Stimulated activated memory B cell treated with anti-CD40 and anti-IgM and Interleukin-4, amounts not matched to agents 10 μg/mL and 1 μg/mL and 100 μg/mL, for 72 hours (primary cell): Measurements from ENCODE around the gene B4GALT2.

Experiments
- ATAC-seq: fragments of 150-1000 bp; cut with Tn5 transposase; 2 replicates; pipeline ENCODE4 v1.10.0; 2021
- H3K27ac Mint-ChIP-seq: one replicate; pipeline ENCODE4 v1.8.0; 2022; ENCODE audit warnings: mild to moderate bottlenecking, mixed read lengths
- H3K27me3 Mint-ChIP-seq: one replicate; pipeline ENCODE4 v1.8.0; 2022; ENCODE audit warnings: mixed read lengths
- H3K36me3 Mint-ChIP-seq: one replicate; pipeline ENCODE4 v1.8.0; 2022; ENCODE audit warnings: mixed read lengths
- H3K4me1 Mint-ChIP-seq: one replicate; pipeline ENCODE4 v1.8.0; 2022; ENCODE audit warnings: mixed read lengths
- H3K4me3 Mint-ChIP-seq: one replicate; pipeline ENCODE4 v1.8.0; 2022; ENCODE audit warnings: mild to moderate bottlenecking, moderate library complexity, mixed read lengths
- H3K9me3 Mint-ChIP-seq: one replicate; pipeline ENCODE4 v1.8.0; 2022; ENCODE audit warnings: mixed read lengths

Gene B4GALT2

GRCh38 chr1:43983253-43983899, 4.4 kb downstream of the B4GALT2 start:
- H3K36me3 Mint-ChIP-seq: peaks cover 26% of the 10 kb centered on the region
- H3K27ac Mint-ChIP-seq: no peak overlapping the region
- H3K4me3 Mint-ChIP-seq: no peak overlapping the region
- H3K27me3 Mint-ChIP-seq: no peaks in the 10 kb centered on the region
- H3K4me1 Mint-ChIP-seq: peaks cover 17% of the 10 kb centered on the region
- H3K9me3 Mint-ChIP-seq: no peaks in the 10 kb centered on the region
- ATAC-seq: no peak

DNA sequence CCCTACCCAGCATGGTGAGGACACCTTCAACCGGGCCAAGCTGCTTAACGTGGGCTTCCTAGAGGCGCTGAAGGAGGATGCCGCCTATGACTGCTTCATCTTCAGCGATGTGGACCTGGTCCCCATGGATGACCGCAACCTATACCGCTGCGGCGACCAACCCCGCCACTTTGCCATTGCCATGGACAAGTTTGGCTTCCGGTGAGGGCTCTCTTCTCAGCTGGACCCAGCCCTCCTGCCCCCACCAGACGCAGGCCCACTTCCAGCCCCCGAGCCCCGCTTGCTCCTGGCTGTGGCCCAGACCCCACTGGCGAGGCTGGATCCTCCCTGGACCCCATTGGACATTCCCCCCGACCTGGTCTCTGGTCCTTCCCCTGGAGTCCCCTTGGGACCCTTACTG, 5.8 kb downstream of the B4GALT2 start:
- Mint-ChIP-seq H3K9me3 (no peaks in the 10 kb centered on the region), H3K36me3 (peaks cover 26% of the 10 kb centered on the region)
- ATAC-seq: no peak

DNA sequence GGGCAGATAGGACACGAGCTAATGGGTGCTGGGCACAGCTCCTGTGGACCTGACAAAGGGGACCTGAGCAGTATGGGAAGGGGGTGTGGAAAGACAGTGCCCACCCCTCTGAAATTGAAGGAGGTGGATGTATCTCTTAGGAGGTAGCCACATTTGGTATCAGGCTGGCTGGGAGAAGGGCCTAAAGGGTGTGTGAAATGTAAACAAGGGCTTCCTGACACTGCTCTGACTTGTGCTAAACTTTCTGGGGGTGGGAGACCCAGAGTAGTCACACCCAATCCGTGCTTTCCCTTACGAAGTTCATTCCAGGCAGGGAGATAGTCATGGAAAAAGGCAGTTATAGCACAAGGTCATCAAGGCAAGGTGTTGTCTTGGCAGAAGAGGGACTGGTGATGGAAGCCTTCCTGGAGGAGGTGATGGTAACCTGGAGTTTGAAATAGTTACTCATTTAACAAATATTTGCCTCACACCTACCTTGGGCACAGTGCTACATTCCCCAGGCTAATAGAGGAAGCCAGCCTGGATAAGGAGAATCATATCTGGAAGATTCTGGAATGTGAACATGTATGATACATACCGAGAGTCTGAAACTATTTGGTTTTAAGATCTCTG, 7.1 kb downstream of the B4GALT2 start:
- Mint-ChIP-seq H3K9me3 (no peaks in the 10 kb centered on the region), H3K4me3 (no peak overlapping the region), H3K27ac (no peak overlapping the region), H3K4me1 (peaks cover 3% of the 10 kb centered on the region), H3K36me3 (peaks cover 26% of the 10 kb centered on the region), H3K27me3 (no peaks in the 10 kb centered on the region)
- no peak for ATAC-seq

More for the DNA sequence above, 5.8 kb downstream of the B4GALT2 start:
- Mint-ChIP-seq H3K27ac (no peak overlapping the region), H3K4me3 (no peak overlapping the region), H3K4me1 (peaks cover 10% of the 10 kb centered on the region), H3K27me3 (no peaks in the 10 kb centered on the region)

DNA sequence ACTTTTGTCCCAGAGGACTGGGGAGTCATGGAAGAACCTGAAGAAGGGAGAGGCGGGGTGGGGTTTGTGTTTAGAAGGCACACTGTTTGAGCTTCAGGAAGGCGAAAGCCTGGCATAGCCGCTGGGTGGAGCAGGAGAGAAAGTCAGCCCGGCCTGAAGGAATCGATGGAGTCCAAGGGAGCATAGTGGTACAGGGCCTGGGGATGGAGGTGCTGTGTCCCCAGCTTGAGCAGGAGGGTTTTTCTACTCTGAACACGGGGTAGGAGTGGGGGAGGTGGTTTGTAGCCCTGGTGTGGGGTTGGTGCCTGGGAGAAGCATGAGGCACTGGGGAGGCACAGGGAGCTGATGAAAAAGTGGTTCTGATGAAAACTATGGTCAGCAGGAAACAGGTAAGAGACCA, 7.7 kb downstream of the B4GALT2 start:
- Mint-ChIP-seq H3K36me3 (peaks cover 26% of the 10 kb centered on the region), H3K4me3 (no peak overlapping the region), H3K4me1 (peaks cover 10% of the 10 kb centered on the region), H3K27ac (no peak overlapping the region), H3K27me3 (no peaks in the 10 kb centered on the region), H3K9me3 (no peaks in the 10 kb centered on the region)
- ATAC-seq: no peak

DNA sequence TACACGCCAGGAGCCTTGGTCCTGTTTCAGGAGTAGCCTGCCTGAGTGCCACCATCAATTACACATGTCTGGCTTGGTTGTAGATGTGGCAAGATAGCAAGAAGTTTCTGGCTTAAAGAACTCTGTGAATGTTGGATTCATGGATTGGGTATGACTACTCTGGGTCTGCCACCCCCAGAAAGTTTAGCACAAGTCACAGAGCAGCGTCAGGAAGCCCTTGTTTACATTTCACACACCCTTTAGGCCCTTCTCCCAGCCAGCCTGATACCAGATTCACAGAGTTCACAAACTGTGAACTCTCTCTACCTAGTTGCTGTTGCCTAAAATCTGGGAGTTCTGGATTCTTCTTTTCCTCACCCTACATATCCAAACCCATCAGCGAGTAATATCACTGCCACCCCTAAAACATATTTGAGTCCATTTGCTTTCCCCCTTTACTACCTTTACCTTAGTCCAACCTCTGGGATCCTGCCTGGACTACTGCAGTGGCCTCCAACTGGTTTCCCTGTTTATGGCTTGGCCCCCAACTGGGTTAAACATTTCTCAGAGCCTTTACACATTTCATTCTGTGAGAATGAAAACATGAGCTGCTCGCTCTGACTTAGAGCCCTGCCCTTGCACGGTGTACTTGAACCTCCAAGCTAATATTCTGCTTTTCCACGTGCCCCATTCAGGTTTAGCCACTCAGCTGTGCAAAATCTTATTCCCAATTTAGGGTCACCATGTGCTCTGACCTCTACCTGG, 8.3 kb downstream of the B4GALT2 start:
- Mint-ChIP-seq H3K36me3 (peaks cover 25% of the 10 kb centered on the region), H3K27me3 (no peaks in the 10 kb centered on the region), H3K4me3 (no peak overlapping the region), H3K4me1 (peaks cover 16% of the 10 kb centered on the region), H3K27ac (no peak overlapping the region), H3K9me3 (no peaks in the 10 kb centered on the region)
- ATAC-seq: no peak

- no peaks in the 10 kb centered on the region for H3K27me3 Mint-ChIP-seq
- no peak for ATAC-seq
- H3K4me1 Mint-ChIP-seq: peaks cover 41% of the 10 kb centered on the region
- no peaks in the 10 kb centered on the region for H3K9me3 Mint-ChIP-seq
- peaks cover 4% of the 10 kb centered on the region for H3K36me3 Mint-ChIP-seq
- H3K4me3 Mint-ChIP-seq: peak overlapping the region; percentile 97
- peak overlapping the region; percentile 73 for H3K27ac Mint-ChIP-seq
Observed at GRCh38 chr1:43990271-43991199, 11.5 kb downstream of the B4GALT2 start.

DNA sequence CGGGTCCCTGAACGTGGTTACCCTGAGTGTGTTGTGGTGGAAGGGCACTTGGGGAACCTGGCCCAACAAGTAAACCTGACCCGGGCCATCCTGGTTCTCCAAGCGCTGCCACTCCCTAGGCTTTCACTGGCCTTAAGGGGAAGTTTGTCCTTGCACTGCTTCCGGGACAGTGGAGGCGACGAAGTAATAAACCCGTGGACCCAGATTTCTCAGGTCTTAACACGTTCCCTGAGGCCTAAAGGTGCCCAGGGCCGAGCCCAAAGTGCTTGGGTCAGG, 12.1 kb downstream of the B4GALT2 start:
- H3K9me3 Mint-ChIP-seq: no peaks in the 10 kb centered on the region
- H3K27ac Mint-ChIP-seq: peak overlapping the region; percentile 73
- no peaks in the 10 kb centered on the region for H3K27me3 Mint-ChIP-seq
- no peaks in the 10 kb centered on the region for H3K36me3 Mint-ChIP-seq
- H3K4me3 Mint-ChIP-seq: peak overlapping the region; percentile 97
- ATAC-seq: no peak
- H3K4me1 Mint-ChIP-seq: peaks cover 41% of the 10 kb centered on the region

DNA sequence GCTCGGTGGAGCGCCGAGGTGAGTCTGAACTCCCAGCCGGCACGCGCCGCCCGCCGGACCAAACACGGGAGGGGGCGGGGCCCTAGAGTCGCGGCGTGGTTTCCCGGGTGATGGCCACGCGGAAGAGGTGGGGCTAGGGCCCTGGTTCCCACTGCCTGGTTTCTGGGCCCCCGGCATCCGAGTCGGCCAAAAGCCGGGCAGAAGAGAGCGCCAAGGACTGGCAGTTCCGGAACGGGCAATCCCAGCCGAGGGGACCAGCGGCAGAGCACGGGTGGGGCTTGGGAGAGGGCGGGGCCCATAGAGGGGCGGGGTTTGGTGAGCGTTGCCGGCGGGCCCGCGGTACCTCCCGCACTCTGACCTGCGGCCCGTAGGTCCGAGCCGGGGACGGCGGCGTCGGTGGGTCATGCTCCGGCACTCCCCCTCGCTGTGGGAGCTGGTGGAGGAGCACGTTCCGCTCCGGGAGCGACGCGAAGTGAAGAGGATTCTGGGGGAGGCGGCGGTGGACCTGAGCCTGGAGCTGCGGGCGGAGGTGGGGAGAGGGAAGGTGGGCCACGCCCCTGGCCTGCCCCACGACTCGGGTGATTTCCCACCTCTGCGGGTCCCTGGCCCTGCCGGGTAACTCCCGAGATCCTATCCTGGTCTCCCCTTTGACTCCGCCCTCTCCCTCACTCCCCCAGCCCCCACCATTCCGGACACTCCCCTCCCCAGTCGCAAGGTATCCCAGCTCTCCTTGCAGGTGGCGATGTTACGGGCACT, 12.6 kb downstream of the B4GALT2 start, which contains the start of gene CCDC24:
Gene CCDC24 (plus strand): TSS at position 124 of the 756 bp plus-strand sequence. CDS start 280 bp downstream, at position 404.
- ATAC-seq: peak; percentile 90

DNA sequence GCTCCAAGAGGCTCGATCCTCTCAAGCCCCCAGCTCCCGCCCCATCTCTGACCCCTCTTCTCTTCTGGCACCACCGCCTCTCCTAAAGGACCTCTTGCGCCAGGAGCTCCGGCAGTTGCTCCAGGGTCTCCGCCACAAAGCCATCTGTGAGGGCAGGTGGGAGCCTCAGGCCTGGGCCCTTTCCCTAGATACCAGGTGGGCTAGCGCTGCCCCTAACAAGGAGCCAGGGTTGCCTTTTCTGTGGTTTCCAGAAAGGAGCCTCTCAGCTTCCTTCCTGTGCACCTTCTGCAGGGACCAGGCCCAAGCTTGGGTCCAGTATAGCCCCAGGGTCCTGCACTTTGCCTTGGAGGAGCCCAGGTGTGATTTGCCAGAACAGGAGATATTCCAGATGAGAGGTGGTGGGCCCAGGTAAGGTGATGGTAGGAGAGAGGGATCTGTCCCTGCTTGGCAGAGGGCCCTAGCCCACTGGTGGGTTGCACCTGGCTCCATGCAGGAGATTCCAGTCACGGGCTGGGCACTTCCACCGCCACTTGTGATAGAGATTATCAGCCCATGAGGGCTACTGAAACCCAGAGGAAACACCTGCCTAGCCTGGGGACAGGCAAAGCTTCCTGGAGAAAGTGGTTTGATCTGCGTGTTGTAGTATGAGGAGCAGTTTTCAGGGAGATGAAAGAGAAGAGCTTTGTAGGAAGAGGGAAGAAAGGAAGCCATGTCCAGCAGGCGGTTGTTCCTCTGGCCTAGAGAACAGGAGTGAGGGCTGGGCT, 13.4 kb downstream of the B4GALT2 start:
- no peaks in the 10 kb centered on the region for H3K27me3 Mint-ChIP-seq
- peak overlapping the region; percentile 97 for H3K4me3 Mint-ChIP-seq
- no peaks in the 10 kb centered on the region for H3K9me3 Mint-ChIP-seq
- no peak for ATAC-seq
- H3K4me1 Mint-ChIP-seq: peaks cover 41% of the 10 kb centered on the region
- H3K27ac Mint-ChIP-seq: peak overlapping the region; percentile 73
- no peaks in the 10 kb centered on the region for H3K36me3 Mint-ChIP-seq

More for the DNA sequence above, 12.6 kb downstream of the B4GALT2 start, which contains the start of gene CCDC24:
- H3K27ac Mint-ChIP-seq: peak within 1 kb of the TSS; percentile 73
- H3K4me3 Mint-ChIP-seq: peak within 1 kb of the TSS; percentile 97
- no peaks in the 10 kb centered on the region for H3K9me3 Mint-ChIP-seq
- H3K27me3 Mint-ChIP-seq: no peaks in the 10 kb centered on the region
- peaks cover 41% of the 10 kb centered on the region for H3K4me1 Mint-ChIP-seq
- no peaks in the 10 kb centered on the region for H3K36me3 Mint-ChIP-seq

GRCh38 chr1:43993206-43993914, 14.3 kb downstream of the B4GALT2 start:
- Mint-ChIP-seq H3K4me1 (peaks cover 41% of the 10 kb centered on the region), H3K36me3 (no peaks in the 10 kb centered on the region), H3K27ac (peak overlapping the region; percentile 73), H3K27me3 (no peaks in the 10 kb centered on the region), H3K4me3 (no peak overlapping the region), H3K9me3 (no peaks in the 10 kb centered on the region)
- no peak for ATAC-seq

DNA sequence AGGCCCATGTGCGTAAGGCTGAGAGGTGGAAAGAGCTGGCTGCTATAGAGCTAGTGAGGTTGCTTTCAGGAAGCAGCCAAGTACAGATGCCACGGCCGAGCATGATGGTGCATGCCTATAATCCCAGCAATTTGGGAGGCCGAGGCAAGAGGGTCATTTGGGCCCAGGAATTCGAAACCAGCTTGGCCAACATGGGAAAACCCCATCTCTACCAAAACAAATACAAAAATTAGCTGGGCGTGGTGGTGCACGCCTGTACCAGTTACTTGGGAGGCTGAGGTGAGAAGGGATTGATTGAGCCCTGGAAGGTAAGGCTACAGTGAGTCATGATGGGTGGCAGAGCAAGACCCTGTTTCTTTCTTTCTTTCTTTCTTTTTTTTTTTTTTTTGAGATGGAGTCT, 15.1 kb downstream of the B4GALT2 start:
- Mint-ChIP-seq H3K9me3 (no peaks in the 10 kb centered on the region), H3K27ac (peak overlapping the region; percentile 8), H3K36me3 (no peaks in the 10 kb centered on the region), H3K27me3 (no peaks in the 10 kb centered on the region), H3K4me1 (peaks cover 41% of the 10 kb centered on the region), H3K4me3 (no peak overlapping the region)
- no peak for ATAC-seq

DNA sequence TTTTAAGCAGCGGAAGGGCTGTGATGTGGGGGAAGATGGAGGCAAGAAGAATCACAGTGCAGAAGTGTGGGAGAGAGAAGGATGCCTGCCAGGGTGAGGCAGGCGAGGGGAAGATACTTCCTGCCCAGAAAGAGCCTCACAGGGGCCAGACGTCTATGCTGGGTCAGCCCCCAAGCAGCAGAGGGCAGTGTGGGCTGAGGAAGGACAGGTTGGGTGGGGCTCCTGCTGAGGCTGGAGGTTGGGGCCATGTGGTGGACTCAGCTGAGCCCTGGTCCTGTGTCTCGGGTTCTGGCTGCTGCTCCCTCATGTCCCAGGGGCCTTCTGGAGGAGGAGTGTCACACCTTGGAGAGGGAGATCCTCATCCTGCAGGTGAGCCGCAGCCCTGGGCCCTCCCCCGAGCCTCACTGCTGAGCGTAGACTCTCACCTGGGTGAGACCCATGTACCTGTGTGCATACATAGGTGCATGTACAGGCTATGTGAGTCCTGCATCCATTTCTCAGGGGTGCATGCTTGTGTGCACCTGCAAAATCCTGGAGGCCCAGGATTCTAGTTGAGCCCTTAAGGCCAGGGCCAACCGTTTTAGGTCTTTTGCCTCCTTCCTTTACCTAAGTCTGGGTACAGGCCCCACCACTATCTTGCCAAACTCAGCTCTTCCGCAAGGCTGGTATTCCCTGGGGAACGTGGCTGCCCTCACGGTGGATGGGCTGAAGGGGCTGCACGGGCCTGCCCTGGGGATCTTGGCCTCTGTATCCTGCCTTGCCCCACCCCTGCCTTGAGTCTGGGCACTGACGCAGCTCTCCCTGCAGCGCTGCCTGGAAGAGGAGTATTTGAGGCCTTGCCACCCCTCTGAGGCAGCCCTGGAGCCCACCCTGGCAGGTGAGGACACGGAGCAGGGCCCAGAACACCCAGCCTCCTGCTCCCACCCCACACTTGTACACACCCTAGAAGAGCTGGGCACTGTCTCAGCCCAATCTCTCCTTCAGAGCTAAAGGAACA, 16.1 kb downstream of the B4GALT2 start:
- no peaks in the 10 kb centered on the region for H3K9me3 Mint-ChIP-seq
- H3K27ac Mint-ChIP-seq: no peak overlapping the region
- no peak for ATAC-seq
- H3K36me3 Mint-ChIP-seq: no peaks in the 10 kb centered on the region
- no peak overlapping the region for H3K4me3 Mint-ChIP-seq
- no peaks in the 10 kb centered on the region for H3K27me3 Mint-ChIP-seq
- H3K4me1 Mint-ChIP-seq: peaks cover 41% of the 10 kb centered on the region
